HL-60/S4 (cell line): Measurements from ENCODE around the gene HMX1.

Source experiments
- in situ Hi-C: fragments of 300-500 bp; cut with MboI; formaldehyde crosslinking; loops from 2 replicates; pipeline ENCODE4 v1.14.3; 2022; ENCODE audit warnings: low sequenced_read_pairs

Gene HMX1

DNA sequence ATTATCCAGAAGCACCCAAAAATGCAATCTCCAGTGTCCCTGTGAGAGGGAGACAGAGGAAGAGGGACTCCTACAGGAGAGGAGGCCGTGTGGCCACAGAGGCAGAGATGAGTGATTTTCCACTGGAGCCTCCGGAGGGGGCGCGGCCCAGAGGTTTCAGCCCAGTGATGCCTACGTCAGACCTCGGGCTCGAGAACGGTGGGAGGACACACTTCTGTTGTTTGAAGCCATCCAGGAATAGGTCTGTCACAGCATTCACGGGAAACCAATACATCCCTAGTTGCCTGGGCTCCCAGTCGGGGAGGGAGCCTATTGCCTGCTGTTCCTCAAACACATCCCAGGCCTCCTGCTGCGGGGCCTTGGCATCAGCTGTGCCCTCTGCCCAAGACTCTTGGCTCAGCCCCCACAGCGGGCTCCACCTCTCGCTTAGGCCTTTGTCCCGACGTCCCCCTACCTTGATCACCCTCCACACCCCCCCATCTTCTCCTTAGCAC lies 39.2 kb upstream of the HMX1 start:
- in situ Hi-C loops = loop anchor here (25.0 kb wide), 1 partner anchor 299 kb away; no protein-coding TSS in a partner anchor

DNA sequence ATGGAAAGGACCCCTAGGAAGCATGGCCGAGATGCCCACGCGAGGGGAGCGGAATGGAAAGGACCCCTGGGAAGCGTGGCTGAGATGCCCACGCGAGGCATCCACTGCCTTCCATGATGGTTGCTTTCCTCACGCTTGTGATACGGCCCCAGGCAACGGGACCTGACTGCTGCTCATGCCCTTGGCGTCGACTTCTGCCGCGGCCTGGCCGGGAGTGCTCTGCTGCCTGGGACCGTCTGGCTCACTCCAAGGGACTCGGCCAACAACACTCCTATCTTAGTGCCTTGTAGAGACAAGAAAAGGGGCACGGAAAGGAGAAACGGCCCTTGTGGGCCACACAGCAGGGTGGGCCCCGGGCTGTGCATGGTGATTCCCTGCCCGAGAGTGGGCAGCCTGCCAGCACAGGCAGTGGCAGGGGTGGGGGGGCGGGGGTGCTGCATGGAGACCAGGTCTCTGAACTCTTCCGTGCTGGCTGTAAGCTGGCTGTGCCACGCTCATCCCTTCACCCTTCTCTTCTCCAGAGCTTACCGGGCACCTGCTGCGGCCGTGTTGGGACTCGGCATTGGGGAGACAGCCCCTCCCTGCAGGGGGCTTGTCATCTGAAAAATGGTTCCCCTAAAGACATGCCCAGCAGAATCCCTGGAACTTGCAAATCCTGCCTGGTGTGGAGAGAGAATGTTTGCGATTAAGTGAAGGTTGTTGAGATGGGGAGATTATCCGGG lies 38.6 kb upstream of the HMX1 start:
- in situ Hi-C loops = loop anchor here (25.0 kb wide), 1 partner anchor 298 kb away; no protein-coding TSS in a partner anchor

DNA sequence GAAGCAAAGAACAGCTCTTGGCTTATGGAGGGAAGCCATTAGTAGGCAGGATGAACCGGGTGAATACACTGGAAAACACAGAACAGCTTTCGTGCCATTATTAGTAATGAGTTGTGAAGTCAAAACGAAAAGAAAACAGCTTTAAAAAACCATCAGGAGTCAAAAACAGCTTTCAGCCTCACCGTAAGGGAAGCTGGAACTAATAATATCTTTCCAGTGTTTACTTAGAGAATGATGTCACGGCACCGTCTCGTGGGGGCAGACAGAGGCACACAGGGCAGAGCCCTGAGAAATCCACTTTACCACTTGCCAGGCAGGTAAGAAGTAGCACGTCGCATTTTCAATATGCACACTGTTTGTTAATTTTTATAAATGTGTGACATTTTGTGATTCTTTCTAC lies 37.9 kb upstream of the HMX1 start:
- in situ Hi-C loops = loop anchor here (25.0 kb wide), 1 partner anchor 297 kb away; no protein-coding TSS in a partner anchor

DNA sequence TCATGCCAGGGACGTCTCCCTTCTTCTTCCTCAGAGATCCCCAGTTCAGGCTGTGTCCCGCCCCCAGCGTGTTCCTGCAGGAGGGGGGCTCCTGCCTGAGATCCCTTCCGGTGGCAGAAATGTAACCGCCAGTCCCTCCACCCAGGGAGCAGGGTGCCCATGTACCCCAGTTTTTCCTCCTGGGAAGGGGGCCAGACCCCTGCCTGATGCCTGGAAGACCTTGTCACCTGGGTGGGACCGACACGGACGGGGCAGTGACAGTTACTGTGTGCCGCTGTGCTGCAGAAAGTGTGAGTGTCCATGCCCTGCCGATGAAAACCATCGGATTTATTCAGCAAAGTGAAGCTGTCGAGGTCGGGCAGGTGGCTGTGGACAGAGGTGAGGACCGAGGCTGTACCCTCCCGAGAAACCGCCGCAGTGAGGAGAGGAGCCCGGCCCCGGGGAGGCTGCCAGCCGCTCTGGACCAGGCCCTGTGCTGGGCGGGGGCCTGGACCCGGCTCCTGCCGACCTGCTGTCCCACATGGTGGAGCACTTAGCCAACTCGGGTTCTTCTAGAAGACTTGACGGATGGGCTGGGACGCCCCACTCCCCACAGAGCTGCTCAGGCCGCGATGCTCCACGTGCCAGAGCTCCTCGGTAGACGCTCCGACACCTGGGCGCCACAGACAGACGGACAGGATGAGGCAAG lies 36.7 kb upstream of the HMX1 start:
- in situ Hi-C loops = loop anchor here (25.0 kb wide), 1 partner anchor 296 kb away; no protein-coding TSS in a partner anchor

DNA sequence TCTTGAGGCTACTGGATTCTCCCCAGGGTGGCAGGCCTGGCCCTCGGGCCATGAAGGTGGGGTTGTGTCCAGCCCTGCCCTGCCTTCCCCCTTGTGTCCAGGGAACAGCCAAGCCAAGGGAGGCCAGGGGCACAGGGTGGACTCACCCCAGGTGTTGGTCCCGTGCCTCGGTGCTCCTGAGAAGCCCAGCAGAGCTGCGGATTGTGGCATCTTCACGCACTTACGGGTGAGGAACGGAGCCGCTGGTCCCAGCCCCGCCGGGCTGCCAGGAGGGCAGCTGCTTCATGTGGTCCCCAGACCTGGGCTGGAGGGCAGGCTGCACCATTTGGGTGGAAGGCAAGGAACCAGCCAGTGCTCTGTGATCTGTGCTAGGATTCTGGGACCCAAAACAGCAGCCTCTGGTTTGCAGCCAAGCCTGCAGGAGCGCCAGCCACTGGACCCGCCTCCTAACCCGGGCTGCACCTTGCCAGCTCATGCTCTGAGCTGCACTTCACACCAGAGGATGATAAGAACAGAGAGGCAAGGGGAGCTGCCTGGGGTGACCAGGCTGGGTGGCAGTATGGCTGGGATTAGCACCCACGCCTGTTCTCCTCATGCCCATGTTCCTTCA lies 36.1 kb upstream of the HMX1 start:
- in situ Hi-C loops = loop anchor here (25.0 kb wide), 1 partner anchor 295 kb away; no protein-coding TSS in a partner anchor

DNA sequence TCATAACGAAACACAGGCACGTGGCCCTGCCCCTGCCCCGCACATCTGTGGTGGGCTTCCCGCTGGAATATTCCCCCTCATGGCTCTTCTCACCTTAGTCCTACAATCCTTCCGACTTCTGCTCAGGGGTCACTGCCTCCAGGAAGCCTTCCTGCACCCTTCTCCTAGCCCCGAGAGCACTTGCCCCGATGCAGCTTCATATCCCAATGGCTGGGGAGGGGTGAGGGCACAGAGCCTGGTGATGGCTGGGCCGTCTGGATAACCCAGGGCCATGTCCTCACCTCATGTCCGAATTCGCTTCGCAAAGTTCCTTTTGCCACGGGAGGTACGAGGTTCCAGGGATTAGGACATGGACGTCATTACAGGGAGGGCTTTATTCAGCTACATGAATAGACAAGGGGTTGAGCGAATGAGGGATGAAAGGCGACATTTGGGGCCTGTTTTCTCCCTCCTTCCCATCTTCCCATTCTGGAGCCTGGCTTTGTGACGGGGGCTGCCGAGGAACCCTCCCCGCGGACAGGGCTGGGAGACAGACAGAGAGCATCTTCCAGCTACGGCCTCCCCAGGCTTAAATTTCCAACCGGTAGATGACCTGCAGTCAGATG lies 35.5 kb upstream of the HMX1 start:
- in situ Hi-C loops = loop anchor here (25.0 kb wide), 1 partner anchor 295 kb away; no protein-coding TSS in a partner anchor

DNA sequence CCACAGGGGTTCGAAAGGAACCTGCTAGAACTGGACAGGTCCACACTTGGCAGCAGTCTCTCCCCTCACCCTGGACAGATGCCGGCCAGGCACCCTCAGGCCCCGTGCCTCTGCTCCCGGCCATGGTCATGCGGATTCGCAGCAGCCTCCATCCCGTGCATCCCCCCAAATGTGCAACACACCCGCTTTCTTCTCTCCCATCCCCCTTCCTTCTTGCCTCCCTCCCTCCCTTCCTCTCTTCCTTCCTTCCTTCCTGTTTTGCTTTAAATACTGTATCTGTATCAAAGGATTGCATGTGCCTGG lies 35.0 kb upstream of the HMX1 start:
- in situ Hi-C loops = loop anchor here (25.0 kb wide), 1 partner anchor 294 kb away; no protein-coding TSS in a partner anchor

DNA sequence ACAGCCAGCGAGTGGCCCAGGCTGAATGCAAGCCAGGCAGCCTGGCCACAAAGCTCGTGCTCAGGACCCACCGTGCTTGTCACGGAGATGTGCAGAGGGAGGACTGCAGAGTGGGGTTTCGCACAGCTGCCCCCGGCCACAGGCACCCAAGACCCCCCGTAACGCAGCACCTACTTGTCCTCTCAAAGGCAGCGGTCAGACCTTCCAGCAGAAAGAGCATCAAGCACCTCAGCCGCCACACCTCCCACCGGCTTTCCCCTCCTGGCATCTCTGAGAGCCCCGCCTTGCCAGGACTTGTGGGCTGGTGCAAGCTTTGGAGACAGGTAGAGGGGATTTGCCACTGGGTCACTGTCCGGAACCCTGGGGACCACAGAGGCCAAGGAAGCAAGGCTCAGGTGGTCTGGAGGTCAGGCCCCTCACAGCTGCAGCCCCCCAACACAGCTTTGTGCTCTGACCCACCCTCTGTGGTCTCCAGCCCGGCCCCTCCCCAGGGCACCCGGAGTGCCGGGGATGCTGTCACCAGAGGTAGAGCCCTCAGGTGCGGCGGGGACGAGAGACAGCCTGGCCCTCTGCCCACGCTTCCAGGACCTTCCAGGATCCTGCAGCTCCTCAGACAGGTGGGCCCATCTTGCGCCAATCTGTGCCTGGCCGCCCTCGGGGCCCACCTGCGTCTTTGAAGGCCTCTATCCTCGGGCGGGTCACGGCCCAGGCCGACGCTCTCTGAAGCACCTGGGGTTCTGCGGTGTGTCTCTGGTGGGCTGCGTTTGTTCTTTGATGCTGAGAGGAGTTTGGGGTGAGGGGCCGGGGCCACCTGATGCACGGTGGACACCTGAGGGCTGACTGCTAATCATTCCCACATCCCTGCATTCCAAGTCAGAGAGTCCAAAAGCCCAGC lies 34.4 kb upstream of the HMX1 start:
- in situ Hi-C loops = loop anchor here (25.0 kb wide), 1 partner anchor 294 kb away; no protein-coding TSS in a partner anchor

DNA sequence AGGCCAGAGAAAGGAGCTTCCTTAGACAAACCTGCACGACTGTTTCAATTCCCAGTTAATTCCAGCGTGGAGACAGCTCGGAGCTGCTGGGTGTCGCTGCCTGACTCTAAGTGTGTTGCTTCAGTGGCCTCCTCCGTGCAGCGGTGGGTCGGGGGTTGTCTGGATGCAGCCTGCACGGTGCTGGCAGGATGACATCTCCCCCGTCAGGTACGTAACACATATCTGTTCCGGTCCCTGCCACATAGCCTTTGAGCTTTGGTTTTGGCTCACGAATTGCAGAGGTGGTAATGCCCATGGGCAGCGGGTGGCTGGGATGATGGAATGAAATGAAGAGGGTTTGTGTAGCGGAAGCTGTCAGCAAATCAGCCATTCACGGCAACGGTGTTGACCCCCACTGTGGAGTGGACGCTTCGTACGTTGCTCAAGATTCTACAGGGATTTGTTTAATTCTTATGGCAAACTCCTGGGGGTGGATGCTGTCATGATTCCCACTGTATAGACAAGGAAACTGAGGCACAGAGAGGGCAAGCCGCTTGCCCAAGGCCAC lies 33.7 kb upstream of the HMX1 start:
- in situ Hi-C loops = loop anchor here (25.0 kb wide), 1 partner anchor 293 kb away; no protein-coding TSS in a partner anchor

DNA sequence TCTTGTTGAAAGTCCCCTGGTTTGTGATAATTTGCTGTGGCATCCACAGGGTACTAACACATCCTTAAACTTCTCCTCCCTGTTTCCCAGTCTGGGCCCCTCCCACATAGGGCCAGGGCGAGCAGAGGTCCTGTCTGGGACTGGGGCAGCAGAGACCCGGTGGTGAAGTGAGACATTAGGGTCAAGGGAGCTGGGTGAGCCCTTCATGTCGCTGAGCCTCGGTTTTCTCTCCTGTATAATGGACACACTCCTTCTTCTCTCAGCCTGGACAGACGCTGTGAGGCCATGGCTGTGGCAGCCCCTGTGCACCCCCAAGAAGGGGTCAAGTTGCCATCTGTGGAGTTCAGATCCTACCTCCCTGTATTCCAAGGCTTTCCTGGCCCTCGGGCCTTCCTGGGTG lies 33.0 kb upstream of the HMX1 start:
- in situ Hi-C loops = loop anchor here (25.0 kb wide), 1 partner anchor 292 kb away; no protein-coding TSS in a partner anchor

DNA sequence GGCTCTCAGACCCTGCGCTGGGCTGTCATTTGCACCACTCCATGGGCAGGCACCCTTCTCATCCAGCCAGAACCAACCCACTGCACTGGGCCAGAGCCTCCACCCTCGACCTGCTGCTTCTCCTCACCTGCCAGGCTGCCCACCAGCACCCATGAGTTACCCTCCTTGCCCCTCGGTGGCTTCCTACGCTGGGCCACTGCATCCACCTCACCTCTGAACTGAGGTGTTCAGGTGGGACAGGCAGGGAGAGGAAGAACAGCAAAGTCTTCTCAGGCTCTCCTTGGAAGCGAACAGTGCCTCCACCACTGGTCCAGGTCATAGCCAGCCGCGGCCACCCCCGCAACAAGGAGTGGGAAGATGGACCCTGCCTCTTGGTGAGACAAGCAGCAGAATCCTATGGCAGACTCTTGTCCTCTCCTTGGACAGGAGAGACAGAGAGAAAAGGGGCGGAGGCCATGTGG lies 32.4 kb upstream of the HMX1 start:
- in situ Hi-C loops = loop anchor here (25.0 kb wide), 1 partner anchor 292 kb away; no protein-coding TSS in a partner anchor

DNA sequence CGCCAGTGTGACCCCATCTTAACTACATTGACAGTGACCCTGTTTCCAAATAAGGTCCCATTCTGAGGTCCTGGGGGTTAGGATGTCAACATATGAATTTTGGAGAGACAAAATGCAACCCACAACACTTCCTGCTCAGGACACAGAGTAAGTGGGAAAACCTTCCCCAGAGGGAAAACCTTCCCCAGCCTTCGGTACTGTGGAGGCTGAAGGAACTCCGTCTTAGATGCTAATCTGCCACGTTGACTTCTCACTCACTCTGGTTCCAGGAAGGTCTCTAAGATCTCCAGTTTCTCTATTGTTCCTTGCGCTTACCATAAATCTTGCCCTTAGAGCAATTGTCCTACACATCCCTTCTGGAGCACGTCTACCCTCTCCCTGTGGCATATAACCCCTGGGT lies 29.7 kb upstream of the HMX1 start:
- in situ Hi-C loops = loop anchor here (25.0 kb wide), 1 partner anchor 289 kb away; no protein-coding TSS in a partner anchor

DNA sequence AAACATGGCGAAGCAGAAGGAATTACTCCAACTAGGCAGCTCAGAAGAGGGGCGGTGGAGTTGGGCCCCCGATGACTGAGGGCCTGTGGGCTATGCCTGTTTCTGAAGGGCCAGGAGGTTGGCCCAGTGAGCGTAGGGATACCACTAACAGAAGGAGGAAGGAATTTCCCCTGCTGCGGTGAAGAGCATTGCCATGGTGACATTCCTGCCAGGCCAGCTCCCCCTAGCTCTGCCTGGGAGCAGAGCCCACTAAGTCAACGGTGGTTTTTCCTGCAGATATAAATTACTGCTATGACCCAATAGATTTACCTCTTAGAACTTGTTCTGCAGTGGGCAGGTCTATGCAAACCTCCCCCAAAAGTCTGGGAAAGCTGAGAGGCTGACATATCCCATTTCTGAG lies 28.9 kb upstream of the HMX1 start:
- in situ Hi-C loops = loop anchor here (25.0 kb wide), 1 partner anchor 288 kb away; no protein-coding TSS in a partner anchor

DNA sequence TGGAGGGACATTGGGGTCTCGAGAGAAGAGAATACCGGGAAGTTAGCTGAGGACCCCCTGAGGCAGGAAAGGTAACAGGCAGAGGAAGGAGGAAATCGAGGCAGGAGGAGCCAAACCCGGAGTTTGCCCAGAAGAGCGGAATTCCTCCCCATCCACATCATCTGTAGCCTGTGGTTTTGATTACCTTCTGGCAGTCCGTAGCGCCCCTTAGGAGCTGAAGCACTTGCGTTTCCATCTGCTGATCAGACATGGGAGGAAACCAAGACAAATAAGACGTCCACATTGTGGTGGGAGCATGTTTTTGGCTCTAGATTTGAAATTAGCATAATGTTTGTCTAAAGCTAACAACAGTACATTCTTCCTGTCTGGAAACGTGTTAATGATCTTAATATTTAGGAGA lies 26.8 kb upstream of the HMX1 start:
- in situ Hi-C loops = no loop called here

DNA sequence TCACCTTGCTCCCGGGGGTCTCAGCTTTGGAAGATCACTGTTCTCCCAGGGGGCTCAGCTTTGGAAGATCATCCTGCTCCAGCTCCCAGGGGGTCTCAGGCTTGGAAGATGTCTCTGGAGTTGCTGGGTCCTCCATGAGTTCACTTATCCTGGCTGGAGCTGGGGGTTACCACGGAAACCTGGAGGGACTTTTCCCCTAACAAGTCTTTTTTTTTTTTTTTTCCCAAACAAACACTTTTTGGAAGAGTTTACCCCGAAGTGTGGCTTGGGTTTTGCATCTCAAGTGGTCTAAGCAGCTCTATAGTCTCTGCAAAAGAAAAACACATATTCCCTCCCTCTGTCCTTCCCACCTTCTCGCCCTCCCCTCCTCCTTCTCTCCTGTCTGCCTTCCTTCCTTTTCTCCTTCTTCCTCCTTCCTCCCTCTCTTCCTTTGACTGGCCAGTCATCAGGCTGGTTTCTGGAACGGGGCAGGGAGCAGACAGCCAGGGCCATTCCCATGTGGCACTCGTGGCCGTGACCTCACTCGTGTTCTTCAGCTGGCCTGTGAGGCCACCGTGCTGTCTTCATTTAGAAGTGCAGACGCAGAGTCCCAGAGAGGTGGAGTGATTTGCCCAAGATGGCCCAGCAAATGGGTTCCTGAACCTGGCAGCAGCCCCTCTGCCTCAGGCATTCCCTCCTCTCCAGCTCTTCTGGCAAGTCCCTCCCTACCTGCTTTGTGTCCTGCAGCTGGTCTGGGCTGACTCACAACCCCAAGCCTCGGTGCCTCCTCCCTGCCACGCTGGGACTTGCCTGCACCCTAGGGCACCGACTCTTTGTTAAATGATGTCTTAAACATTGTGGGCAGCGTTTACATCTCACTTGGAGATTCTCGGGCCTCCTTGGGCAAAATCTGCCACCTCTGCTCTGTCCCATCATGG lies 25.9 kb upstream of the HMX1 start:
- in situ Hi-C loops = no loop called here

DNA sequence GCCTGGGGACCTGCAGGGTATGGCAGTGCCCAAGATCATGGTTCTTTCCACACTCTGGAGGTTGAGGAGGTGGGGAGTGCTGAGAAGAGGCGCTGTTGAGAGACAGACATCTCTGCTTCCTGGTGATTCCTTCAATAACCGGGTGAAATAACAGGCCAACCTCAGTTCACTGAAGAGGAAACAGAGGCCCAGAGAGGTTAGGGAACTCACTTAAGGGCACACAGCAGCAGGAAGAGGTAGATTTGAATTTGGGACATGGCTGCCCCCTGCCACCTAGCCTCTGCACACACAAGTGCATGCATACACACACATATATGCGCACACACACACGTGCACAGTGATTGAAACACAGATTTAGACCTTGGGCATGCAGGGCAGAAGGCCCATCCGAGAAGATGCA lies 24.9 kb upstream of the HMX1 start:
- in situ Hi-C loops = no loop called here

DNA sequence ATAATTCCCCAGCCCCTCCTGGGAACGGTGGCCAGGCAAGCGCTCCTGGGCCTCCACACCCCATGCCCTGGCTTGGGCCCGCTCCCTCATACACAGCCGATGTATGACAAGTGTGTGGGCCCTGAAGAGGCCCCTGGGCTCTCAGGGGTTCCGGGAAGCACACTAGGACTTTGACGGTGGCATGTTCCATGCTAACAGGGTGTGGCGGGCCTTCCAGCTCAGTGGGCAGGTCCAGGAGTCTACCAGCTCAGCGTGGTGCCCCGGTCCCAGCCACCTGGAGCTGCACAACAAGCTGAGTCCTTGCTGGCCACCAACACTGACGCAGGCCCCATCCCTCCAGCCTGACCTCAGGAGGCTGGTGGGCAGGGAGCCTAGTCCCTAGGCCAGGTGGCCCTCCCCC lies 24.4 kb upstream of the HMX1 start:
- in situ Hi-C loops = no loop called here

DNA sequence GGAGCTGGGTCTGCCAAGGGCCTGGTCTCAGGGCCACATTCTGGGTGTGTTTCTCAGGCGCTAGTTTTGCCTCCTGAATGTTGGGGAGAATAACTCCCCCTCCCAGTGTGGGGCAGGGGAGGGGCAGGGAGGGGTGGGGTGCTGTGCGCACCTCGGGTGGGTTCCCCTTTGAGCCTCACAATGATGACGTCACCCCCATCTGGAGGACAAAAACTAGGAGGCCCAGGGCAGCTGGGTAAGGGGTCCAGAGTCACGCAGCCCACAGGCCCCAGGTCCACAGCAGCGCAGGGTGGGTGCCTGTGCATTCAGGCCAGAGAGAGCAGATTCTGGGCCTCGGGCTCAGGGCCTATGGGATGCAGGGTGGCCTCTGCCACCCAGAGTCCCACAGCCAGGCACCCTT lies 23.7 kb upstream of the HMX1 start:
- in situ Hi-C loops = no loop called here
